IMR-90 (cell line): ENCODE data around the gene C5AR1. TPM values are rescaled to one million over a fixed set of nuclear protein-coding genes. Genes with fewer than 3 reads are reported as not detected.

Source experiments
- ATAC-seq: fragments of 200-7000 bp; cut with Tn5 transposase; 2 replicates; pipeline ENCODE4 v1.9.1; 2020; ENCODE audit warnings: low read depth, mild to moderate bottlenecking, moderate library complexity
- BruUV-seq: library from RNA; stranded (reverse); fragments of 400-500 nt; replicated peaks from 2 replicates; lab custom pipeline; 2021; lab: Mats Ljungman, UMichigan
- CTCF ChIA-PET: fragments of 300-600 bp; formaldehyde crosslinking; extraction: SDS; loops from one replicate; lab custom pipeline; 2021; ENCODE audit warnings: antibody characterized with exemption; lab: Yijun Ruan, JAX
- POLR2A ChIA-PET: fragments of 300-600 bp; sonication (Branson Sonifier 250); formaldehyde crosslinking; loops from one replicate; lab custom pipeline; 2022; ENCODE audit warnings: antibody characterized with exemption; ENCODE audit not compliant: unreplicated experiment; lab: Charles Lee
- DNase-seq: peaks from one replicate; pipeline ENCODE4 v3.0.0; 2013
- H2AFZ ChIP-seq: replicated peaks from 2 replicates; pipeline ENCODE3; 2013; ENCODE audit warnings: low read length, mild to moderate bottlenecking; ENCODE audit not compliant: poor library complexity
- H2AK5ac ChIP-seq: 2 replicates; pipeline ENCODE4 v1.6.1; 2013; ENCODE audit warnings: low read depth, low read length, inconsistent platforms
- H2AK9ac ChIP-seq: replicated peaks from 2 replicates; pipeline ENCODE3; 2013; ENCODE audit warnings: mild to moderate bottlenecking, low read depth, low read length, moderate library complexity; ENCODE audit not compliant: poor library complexity
- H2BK120ac ChIP-seq: 2 replicates; pipeline ENCODE4 v1.6.1; 2013; ENCODE audit warnings: low read depth, low read length, inconsistent platforms
- H2BK15ac ChIP-seq: 3 replicates; pipeline ENCODE4 v1.6.1; 2013; ENCODE audit warnings: low read depth, low read length, inconsistent platforms
- H2BK20ac ChIP-seq: 2 replicates; pipeline ENCODE4 v1.6.1; 2013; ENCODE audit warnings: low read depth, mild to moderate bottlenecking, inconsistent platforms, low read length, moderate library complexity
- H2BK5ac ChIP-seq: 2 replicates; pipeline ENCODE4 v1.6.1; 2013; ENCODE audit warnings: mild to moderate bottlenecking, low read depth, low read length, inconsistent platforms; ENCODE audit not compliant: poor library complexity, severe bottlenecking
- H3K14ac ChIP-seq: replicated peaks from 2 replicates; pipeline ENCODE4 v1.6.1; 2013; ENCODE audit warnings: low read depth, low read length, inconsistent platforms
- H3K18ac ChIP-seq: 2 replicates; pipeline ENCODE4 v1.6.1; 2013; ENCODE audit warnings: low read depth, low read length, control low read depth
- H3K23ac ChIP-seq: 2 replicates; pipeline ENCODE4 v1.6.1; 2013; ENCODE audit warnings: low read depth, low read length, inconsistent platforms
- H3K27ac ChIP-seq: 2 replicates; pipeline ENCODE4 v1.5.1; 2013; ENCODE audit warnings: mild to moderate bottlenecking, control low read depth, low read length; ENCODE audit not compliant: insufficient read depth
- H3K27me3 ChIP-seq: 2 replicates; pipeline ENCODE4 v1.6.1; 2013; ENCODE audit warnings: low read length; ENCODE audit not compliant: control insufficient read depth, insufficient read depth
- H3K36me3 ChIP-seq: 2 replicates; pipeline ENCODE4 v1.6.1; 2013; ENCODE audit warnings: low read length, mixed read lengths; ENCODE audit not compliant: control insufficient read depth, insufficient read depth
- H3K4ac ChIP-seq: 2 replicates; pipeline ENCODE4 v1.6.1; 2013; ENCODE audit warnings: low read depth, low read length, inconsistent platforms
- H3K4me1 ChIP-seq: 2 replicates; pipeline ENCODE4 v1.6.1; 2013; ENCODE audit warnings: low read length, mixed read lengths; ENCODE audit not compliant: control insufficient read depth, insufficient read depth
- H3K4me2 ChIP-seq: 2 replicates; pipeline ENCODE4 v1.6.1; 2013; ENCODE audit warnings: low read depth, mild to moderate bottlenecking, control low read depth, low read length, moderate library complexity
- H3K4me3 ChIP-seq: 2 replicates; pipeline ENCODE4 v1.5.1; 2013; ENCODE audit warnings: low read depth, mild to moderate bottlenecking, control low read depth, low read length, moderate library complexity; ENCODE audit not compliant: insufficient read depth
- H3K56ac ChIP-seq: 2 replicates; pipeline ENCODE4 v1.6.1; 2013; ENCODE audit warnings: low read length, inconsistent platforms; ENCODE audit not compliant: insufficient read depth; ENCODE audit errors: extremely low read depth
- H3K79me1 ChIP-seq, 2 experiments: 2 replicates each; pipeline ENCODE4 v1.6.1; 2013; ENCODE audit warnings: low read length in 2 of 2, inconsistent platforms in 1 of 2, low read depth in 1 of 2
- H3K9ac ChIP-seq: 2 replicates; pipeline ENCODE4 v1.6.1; 2013; ENCODE audit warnings: low read depth, low read length, control low read depth
- H3K9me1 ChIP-seq: 2 replicates; pipeline ENCODE4 v1.6.1; 2013; ENCODE audit warnings: low read length, inconsistent platforms; ENCODE audit not compliant: insufficient read depth
- H3K9me3 ChIP-seq: 2 replicates; pipeline ENCODE4 v1.6.1; 2013; ENCODE audit warnings: low read length; ENCODE audit not compliant: control insufficient read depth, insufficient read depth
- H4K20me1 ChIP-seq: 2 replicates; pipeline ENCODE4 v1.6.1; 2013; ENCODE audit warnings: low read length, inconsistent platforms; ENCODE audit not compliant: insufficient read depth
- H4K5ac ChIP-seq: 2 replicates; pipeline ENCODE4 v1.6.1; 2013; ENCODE audit warnings: mild to moderate bottlenecking, low read depth, low read length, control low read depth
- H4K8ac ChIP-seq, 2 experiments: 2 replicates each; pipeline ENCODE4 v1.6.1; 2013; ENCODE audit warnings: low read depth in 2 of 2, low read length in 2 of 2, control low read depth in 1 of 2, inconsistent platforms in 1 of 2
- H4K91ac ChIP-seq: 2 replicates; pipeline ENCODE4 v1.6.1; 2013; ENCODE audit warnings: low read depth, low read length, inconsistent platforms; ENCODE audit not compliant: insufficient read depth
- BHLHE40 ChIP-seq: fragments of 150-350 bp; IDR thresholded peaks from 2 replicates; pipeline ENCODE4 v1.6.1; 2016; ENCODE audit warnings: mild to moderate bottlenecking, low read depth, low read length
- CEBPB ChIP-seq: IDR thresholded peaks from 2 replicates; pipeline ENCODE4 v1.6.1; 2012; ENCODE audit warnings: low read depth, low read length, improper control_type of control experiment
- CHD1 ChIP-seq: IDR thresholded peaks from 2 replicates; pipeline ENCODE4 v1.6.1; 2012; ENCODE audit warnings: low read depth, low read length, improper control_type of control experiment
- FOS ChIP-seq: fragments of 150-350 bp; IDR thresholded peaks from 2 replicates; pipeline ENCODE4 v1.6.1; 2016; ENCODE audit warnings: low read depth, low read length
- MAFK ChIP-seq: IDR thresholded peaks from 2 replicates; pipeline ENCODE4 v1.6.1; 2012; ENCODE audit warnings: low read depth, low read length, improper control_type of control experiment
- MAZ ChIP-seq: IDR thresholded peaks from 2 replicates; pipeline ENCODE4 v1.6.1; 2012; ENCODE audit warnings: low read depth, mild to moderate bottlenecking, low read length, improper control_type of control experiment, moderate library complexity, borderline replicate concordance
- MXI1 ChIP-seq: IDR thresholded peaks from 2 replicates; pipeline ENCODE4 v1.6.1; 2012; ENCODE audit warnings: low read depth, mild to moderate bottlenecking, low read length, moderate library complexity, borderline replicate concordance
- NFE2L2 ChIP-seq: fragments of 150-350 bp; IDR thresholded peaks from 2 replicates; pipeline ENCODE4 v1.6.1; 2016; ENCODE audit warnings: low read depth, mild to moderate bottlenecking, low read length
- POLR2A ChIP-seq: IDR thresholded peaks from 2 replicates; pipeline ENCODE4 v1.6.1; 2012; ENCODE audit warnings: mild to moderate bottlenecking, low read depth, low read length
- RAD21 ChIP-seq: IDR thresholded peaks from 2 replicates; pipeline ENCODE4 v1.6.1; 2012; ENCODE audit warnings: low read length, improper control_type of control experiment
- RCOR1 ChIP-seq: IDR thresholded peaks from 2 replicates; pipeline ENCODE4 v1.6.1; 2012; ENCODE audit warnings: mild to moderate bottlenecking, low read length, improper control_type of control experiment; ENCODE audit not compliant: insufficient replicate concordance
- RFX5 ChIP-seq: IDR thresholded peaks from 2 replicates; pipeline ENCODE4 v1.8.0; 2012; ENCODE audit warnings: low read depth, mild to moderate bottlenecking, low read length, moderate library complexity
- SMC3 ChIP-seq: fragments of 150-350 bp; IDR thresholded peaks from 2 replicates; pipeline ENCODE4 v1.6.1; 2016; ENCODE audit warnings: low read depth, mild to moderate bottlenecking, antibody characterized with exemption, low read length, moderate library complexity
- WGBS, 2 experiments: methylation state at CpG; one replicate each; pipeline versions ENCODE4 v1.1.5 to v1.1.7; 2013; ENCODE audit warnings: missing lambda C conversion rate in 2 of 2; ENCODE audit not compliant: insufficient read length in 1 of 2; ENCODE audit errors: extremely low coverage in 2 of 2; 5-methylcytosine and 5-hydroxymethylcytosine counted together
- dilution Hi-C: fragments of 300-500 bp; cut with HindIII; formaldehyde crosslinking; loops from one replicate; pipeline ENCODE4 v1.14.3; 2018; ENCODE audit warnings: low sequenced_read_pairs; ENCODE audit not compliant: unreplicated experiment
- in situ Hi-C: fragments of 300-500 bp; cut with MboI; formaldehyde crosslinking; loops from 3 replicates; pipeline ENCODE4 v1.14.3; 2019; ENCODE audit warnings: low sequenced_read_pairs, inconsistent platforms, mixed read lengths
- intact Hi-C: fragments of 100-400 bp; cut with micrococcal nuclease; formaldehyde crosslinking; loops from 2 replicates; pipeline ENCODE4 v1.10.0; 2022
- polyA plus RNA-seq, 3 experiments: library from polyadenylated mRNA; depleted of rRNA; stranded (reverse); fragments of >200 nt; gene quantifications; 2 replicates each; pipeline ENCODE4 v1.2.3, GENCODE V29; 2012; ENCODE audit warnings: low replicate concordance in 1 of 3
- total RNA-seq: library from RNA; depleted of rRNA; stranded (reverse); fragments of >200 nt; gene quantifications from 2 replicates; pipeline ENCODE4 v1.2.3, GENCODE V29; 2012
- TF ChIP-seq, protein P1 (sequence below): conservative IDR thresholded peaks from 2 replicates; pipeline ENCODE4 v1.5.1; 2012; ENCODE audit warnings: mild to moderate bottlenecking, low read depth, low read length, improper control_type of control experiment
- TF ChIP-seq, protein P2 (sequence below): fragments of 150-350 bp; IDR thresholded peaks from 2 replicates; pipeline ENCODE4 v1.6.1; 2016; ENCODE audit warnings: low read depth, mild to moderate bottlenecking, low read length, moderate library complexity, borderline replicate concordance

The C5AR1 gene
- total and polyA plus RNA-seq, 2 of the 4 experiments (the other 2 are of a cell fraction) = under 0.01 to 1.0 TPM

DNA sequence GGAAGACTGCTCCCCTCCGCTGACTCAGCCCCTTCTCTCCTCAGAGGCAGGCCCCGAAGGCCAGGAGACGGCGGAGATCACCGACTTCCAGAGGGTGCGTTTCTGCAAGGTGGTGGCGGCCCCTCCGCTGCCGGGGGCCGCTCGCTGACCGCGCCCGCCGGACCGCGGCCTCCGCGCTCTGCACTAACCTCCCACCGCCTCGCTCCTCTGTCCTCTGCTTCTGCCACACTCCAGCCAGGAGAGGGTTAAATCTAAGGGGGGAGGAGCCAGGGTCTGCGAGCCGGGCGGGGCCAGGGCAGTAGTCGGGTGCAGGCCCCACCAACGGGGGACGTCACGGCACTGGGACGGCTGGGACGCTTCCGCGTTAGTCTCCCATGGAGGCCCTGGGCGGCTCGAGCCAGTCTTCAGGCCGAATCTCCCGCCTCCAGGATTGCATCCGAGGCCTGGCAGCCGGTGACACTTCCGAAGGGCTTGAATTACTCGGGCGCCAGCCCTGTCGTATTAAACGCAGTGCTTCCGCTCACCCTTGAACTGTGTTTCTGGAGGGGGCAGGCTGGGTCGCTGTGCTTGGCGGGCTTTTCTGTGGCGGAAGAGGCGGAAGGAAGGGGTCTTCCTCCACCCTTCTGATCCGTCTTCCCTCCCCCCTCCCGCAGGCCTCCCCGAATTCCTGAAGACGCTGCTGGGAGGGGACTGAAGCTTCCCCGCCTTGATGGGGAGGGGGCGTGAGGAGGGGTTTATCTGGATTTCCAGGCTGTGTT is 36.2 kb upstream of the C5AR1 start:
- BruUV-seq = no TSS peak
- Histone ChIP-seq H3K23ac (peak overlapping the region; percentile 86), H2BK20ac (no peak overlapping the region), H2AK9ac (peak overlapping the region; percentile 98), H2BK120ac (peak overlapping the region; percentile 51), H2BK15ac (peak overlapping the region; percentile 37; the same call in 1 of the 3 replicates), H3K18ac (peak overlapping the region; percentile 48; the same call in 1 of the 2 replicates), H4K20me1 (peaks cover 20% of the 10 kb centered on the region), H2AK5ac (peak overlapping the region; percentile 83), H3K36me3 (peaks cover 27% of the 10 kb centered on the region), H3K4me1 (peaks cover 14% of the 10 kb centered on the region), H4K8ac (peak overlapping the region; percentile 91 to 94), H3K4me3 (peak overlapping the region; percentile 58), H4K5ac (peak overlapping the region; percentile 62), H3K27me3 (no peaks in the 10 kb centered on the region), H3K79me1 (peaks cover 3 to 37% of the 10 kb centered on the region in 2 experiments; a peak in 3 of 4 replicates), H4K91ac (peak overlapping the region; percentile 83), H3K56ac (peak overlapping the region; percentile 88), H3K27ac (peak overlapping the region; percentile 94), H3K9ac (peak overlapping the region; percentile 85), H3K4ac (peak overlapping the region; percentile 90), H3K14ac (peak overlapping the region; percentile 85), H3K4me2 (peak overlapping the region; percentile 93), H2AFZ (peak overlapping the region; percentile 90), H3K9me1 (peaks cover 13% of the 10 kb centered on the region), H2BK5ac (peak overlapping the region; percentile 81), H3K9me3 (no peaks in the 10 kb centered on the region)
- ATAC-seq (peak; percentile 74), DNase-seq (peak; percentile 90)
- dilution Hi-C loops (no loop called here), intact Hi-C loops (loop anchor here (1.0 kb wide), 1 partner anchor 16 kb away; no protein-coding TSS in a partner anchor), in situ Hi-C loops (no loop called here)
- POLR2A ChIA-PET = interaction anchor here (0.6 to 1.0 kb wide), 2 partner anchors 17 to 83 kb away, joined by 3 to 5 read pairs; no protein-coding TSS in a partner anchor
- WGBS, 2 experiments = 0% methylated on average over 2 of the region's 54 CpGs; no CpG with 5 or more reads in 1 of the 2 experiments
- CTCF ChIA-PET = no interaction called here
- TF ChIP-seq BHLHE40 (peak; percentile 70), MXI1 (no peak), FOS (no peak), RCOR1 (no peak), POLR2A (peak; percentile 84), NFE2L2 (no peak), MAFK (peak; percentile 43), CHD1 (peak; percentile 79; the same call in 1 of the 2 replicates), SMC3 (no peak), MAZ (peak; percentile 71; the same call in 1 of the 2 replicates), CEBPB (0 out of 2 replicates have a peak, but pooled peaks have one; percentile 9), RAD21 (no peak), RFX5 (no peak)
- TF ChIP-seq, protein P1, sequence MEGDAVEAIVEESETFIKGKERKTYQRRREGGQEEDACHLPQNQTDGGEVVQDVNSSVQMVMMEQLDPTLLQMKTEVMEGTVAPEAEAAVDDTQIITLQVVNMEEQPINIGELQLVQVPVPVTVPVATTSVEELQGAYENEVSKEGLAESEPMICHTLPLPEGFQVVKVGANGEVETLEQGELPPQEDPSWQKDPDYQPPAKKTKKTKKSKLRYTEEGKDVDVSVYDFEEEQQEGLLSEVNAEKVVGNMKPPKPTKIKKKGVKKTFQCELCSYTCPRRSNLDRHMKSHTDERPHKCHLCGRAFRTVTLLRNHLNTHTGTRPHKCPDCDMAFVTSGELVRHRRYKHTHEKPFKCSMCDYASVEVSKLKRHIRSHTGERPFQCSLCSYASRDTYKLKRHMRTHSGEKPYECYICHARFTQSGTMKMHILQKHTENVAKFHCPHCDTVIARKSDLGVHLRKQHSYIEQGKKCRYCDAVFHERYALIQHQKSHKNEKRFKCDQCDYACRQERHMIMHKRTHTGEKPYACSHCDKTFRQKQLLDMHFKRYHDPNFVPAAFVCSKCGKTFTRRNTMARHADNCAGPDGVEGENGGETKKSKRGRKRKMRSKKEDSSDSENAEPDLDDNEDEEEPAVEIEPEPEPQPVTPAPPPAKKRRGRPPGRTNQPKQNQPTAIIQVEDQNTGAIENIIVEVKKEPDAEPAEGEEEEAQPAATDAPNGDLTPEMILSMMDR = 0 out of 2 replicates have a peak, but pooled peaks have one; percentile 16
- TF ChIP-seq, protein P2, sequence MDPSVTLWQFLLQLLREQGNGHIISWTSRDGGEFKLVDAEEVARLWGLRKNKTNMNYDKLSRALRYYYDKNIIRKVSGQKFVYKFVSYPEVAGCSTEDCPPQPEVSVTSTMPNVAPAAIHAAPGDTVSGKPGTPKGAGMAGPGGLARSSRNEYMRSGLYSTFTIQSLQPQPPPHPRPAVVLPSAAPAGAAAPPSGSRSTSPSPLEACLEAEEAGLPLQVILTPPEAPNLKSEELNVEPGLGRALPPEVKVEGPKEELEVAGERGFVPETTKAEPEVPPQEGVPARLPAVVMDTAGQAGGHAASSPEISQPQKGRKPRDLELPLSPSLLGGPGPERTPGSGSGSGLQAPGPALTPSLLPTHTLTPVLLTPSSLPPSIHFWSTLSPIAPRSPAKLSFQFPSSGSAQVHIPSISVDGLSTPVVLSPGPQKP = no peak
